BJ (cell line): ENCODE measurements around the gene SLC35A4. TPM values are rescaled to one million over a fixed set of nuclear protein-coding genes. Genes with fewer than 3 reads are reported as not detected.

Source experiments
- CTCF ChIA-PET: fragments of 350-600 bp; formaldehyde crosslinking; extraction: SDS; loops from one replicate; lab custom pipeline; 2021; ENCODE audit warnings: antibody characterized with exemption, inconsistent platforms; lab: Yijun Ruan, JAX
- POLR2A ChIA-PET: fragments of 300-600 bp; sonication (Branson Sonifier 250); formaldehyde crosslinking; extraction: SDS; loops from one replicate; lab custom pipeline; 2021; ENCODE audit warnings: antibody characterized with exemption; lab: Charles Lee
- DNase-seq: peaks from one replicate; pipeline ENCODE4 v3.0.0-alpha.2; 2011; ENCODE audit warnings: low read depth
- H3K27me3 ChIP-seq: 2 replicates; pipeline ENCODE4 v1.6.0; 2011; ENCODE audit warnings: low read length; ENCODE audit not compliant: control insufficient read depth, insufficient read depth
- H3K36me3 ChIP-seq: 2 replicates; pipeline ENCODE4 v1.5.1; 2011; ENCODE audit warnings: low read length; ENCODE audit not compliant: control insufficient read depth, insufficient read depth
- H3K4me3 ChIP-seq: 2 replicates; pipeline ENCODE4 v1.5.1; 2011; ENCODE audit warnings: low read depth, mild to moderate bottlenecking, control low read depth, low read length
- polyA plus RNA-seq: library from polyadenylated mRNA; depleted of rRNA; stranded (reverse); fragments of >200 nt; gene quantifications from 2 replicates; pipeline ENCODE4 v1.2.3, GENCODE V29; 2011
- TF ChIP-seq, protein P1 (sequence below): IDR thresholded peaks from 2 replicates; pipeline ENCODE4 v1.5.1; 2011; ENCODE audit warnings: low read depth, mild to moderate bottlenecking, control low read depth, inconsistent platforms, low read length, moderate library complexity; ENCODE audit not compliant: insufficient read depth

SLC35A4 gene
- polyA plus RNA-seq, 1 experiment = 101 TPM

DNA sequence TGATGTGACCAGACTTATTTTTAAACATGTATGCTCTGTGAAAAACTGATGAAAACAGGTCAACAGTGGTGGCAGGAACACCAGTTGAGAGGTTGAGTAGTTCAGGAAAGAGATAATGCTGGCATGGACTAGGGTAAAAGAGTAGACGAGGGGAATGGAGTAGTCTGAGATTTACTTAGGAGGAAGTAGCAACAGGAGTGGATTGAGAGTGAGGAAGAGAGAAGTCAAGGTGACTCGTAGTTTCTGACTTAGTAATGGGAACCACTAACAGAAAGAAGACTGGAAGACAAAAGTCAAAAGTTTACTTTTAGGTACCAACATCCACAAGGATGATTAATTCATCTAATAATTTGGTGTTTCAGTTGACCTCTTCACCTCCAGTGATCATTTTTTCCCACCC, 11.0 kb upstream of the SLC35A4 start:
- TF ChIP-seq, protein P1, sequence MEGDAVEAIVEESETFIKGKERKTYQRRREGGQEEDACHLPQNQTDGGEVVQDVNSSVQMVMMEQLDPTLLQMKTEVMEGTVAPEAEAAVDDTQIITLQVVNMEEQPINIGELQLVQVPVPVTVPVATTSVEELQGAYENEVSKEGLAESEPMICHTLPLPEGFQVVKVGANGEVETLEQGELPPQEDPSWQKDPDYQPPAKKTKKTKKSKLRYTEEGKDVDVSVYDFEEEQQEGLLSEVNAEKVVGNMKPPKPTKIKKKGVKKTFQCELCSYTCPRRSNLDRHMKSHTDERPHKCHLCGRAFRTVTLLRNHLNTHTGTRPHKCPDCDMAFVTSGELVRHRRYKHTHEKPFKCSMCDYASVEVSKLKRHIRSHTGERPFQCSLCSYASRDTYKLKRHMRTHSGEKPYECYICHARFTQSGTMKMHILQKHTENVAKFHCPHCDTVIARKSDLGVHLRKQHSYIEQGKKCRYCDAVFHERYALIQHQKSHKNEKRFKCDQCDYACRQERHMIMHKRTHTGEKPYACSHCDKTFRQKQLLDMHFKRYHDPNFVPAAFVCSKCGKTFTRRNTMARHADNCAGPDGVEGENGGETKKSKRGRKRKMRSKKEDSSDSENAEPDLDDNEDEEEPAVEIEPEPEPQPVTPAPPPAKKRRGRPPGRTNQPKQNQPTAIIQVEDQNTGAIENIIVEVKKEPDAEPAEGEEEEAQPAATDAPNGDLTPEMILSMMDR = no peak
- H3K27me3 ChIP-seq = no peaks in the 10 kb centered on the region
- POLR2A ChIA-PET = no interaction called here
- CTCF ChIA-PET = interaction anchor here (1.6 kb wide), 1 partner anchor 88 kb away, joined by 3 read pairs; no protein-coding TSS in a partner anchor
- H3K36me3 ChIP-seq = peaks cover 13% of the 10 kb centered on the region
- no peak overlapping the region for H3K4me3 ChIP-seq
- DNase-seq = no peak

DNA sequence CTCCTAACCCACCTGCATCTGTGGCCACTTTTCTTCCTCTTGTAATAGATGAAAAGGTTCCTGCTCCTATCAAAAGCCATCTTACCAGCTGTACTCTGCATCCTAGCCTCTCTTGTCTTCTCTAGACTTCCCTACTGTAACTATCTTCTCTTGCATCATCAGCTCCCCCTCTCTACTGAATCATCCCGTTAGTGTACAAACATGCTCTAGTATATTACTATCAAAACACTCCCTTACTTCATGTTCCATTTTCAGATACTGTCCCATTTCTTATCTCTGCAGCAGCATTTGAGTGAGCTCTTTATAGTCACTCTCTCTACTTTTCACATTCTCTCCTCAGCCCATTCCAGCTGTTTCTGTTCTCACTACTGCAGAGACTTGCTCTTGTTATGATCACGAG, 10.2 kb upstream of the SLC35A4 start:
- TF ChIP-seq, protein P1 = no peak
- DNase-seq = no peak
- ChIA-PET POLR2A (no interaction called here), CTCF (interaction anchor here (1.1 kb wide), 1 partner anchor 22 kb away, joined by 3 read pairs; no protein-coding TSS in a partner anchor)
- Histone ChIP-seq H3K27me3 (no peaks in the 10 kb centered on the region), H3K4me3 (no peak overlapping the region), H3K36me3 (peaks cover 13% of the 10 kb centered on the region)

GRCh38 chr5:140555747-140556312, 8.8 kb upstream of the SLC35A4 start:
- TF ChIP-seq, protein P1 = no peak
- Histone ChIP-seq H3K27me3 (no peaks in the 10 kb centered on the region), H3K36me3 (peaks cover 9% of the 10 kb centered on the region), H3K4me3 (peak overlapping the region; percentile 90)
- no peak for DNase-seq
- POLR2A ChIA-PET = no interaction called here
- CTCF ChIA-PET = interaction anchor here (0.8 kb wide), 1 partner anchor 163 kb away, joined by 3 read pairs; no protein-coding TSS in a partner anchor

- peak overlapping the region; percentile 90 for H3K4me3 ChIP-seq
- TF ChIP-seq, protein P1 = no peak
- H3K36me3 ChIP-seq = peaks cover 7% of the 10 kb centered on the region
- no peak for DNase-seq
- H3K27me3 ChIP-seq = no peaks in the 10 kb centered on the region
- POLR2A ChIA-PET = interaction anchor here (0.6 kb wide), 1 partner anchor 117 kb away, joined by 5 read pairs; no protein-coding TSS in a partner anchor
- CTCF ChIA-PET = interaction anchor here (2.1 kb wide), 1 partner anchor 9 kb away, joined by 9 read pairs; the partner anchor contains the start of gene EIF4EBP3
Observed at GRCh38 chr5:140556438-140556837, 8.2 kb upstream of the SLC35A4 start.

- peak; percentile 41 for DNase-seq
- Histone ChIP-seq H3K27me3 (no peaks in the 10 kb centered on the region), H3K4me3 (peak within 1 kb of the TSS; percentile 90), H3K36me3 (peaks cover 9% of the 10 kb centered on the region)
- POLR2A ChIA-PET = interaction anchor here (1.3 kb wide), 1 partner anchor 9 kb away, joined by 10 read pairs; the partner anchor contains the start of gene EIF4EBP3
- CTCF ChIA-PET = interaction anchor here (1.2 to 2.1 kb wide), 4 partner anchors 10 to 185 kb away, joined by 3 to 9 read pairs (median 4); partner anchors contain the start of gene EIF4EBP3
- TF ChIP-seq, protein P1 = no peak
Observed at GRCh38 chr5:140557136-140557805, 7.4 kb upstream of the SLC35A4 start, which contains the start of gene SRA1. TSS of gene SRA1 (minus strand) at chr5:140557473. CDS start at chr5:140557452, 21 bp downstream.
